GM10266 (cell line): ENCODE data around the gene MKNK2.

ENCODE experiments used
- DNase-seq: peaks from one replicate; pipeline ENCODE4 v3.0.0; 2012; ENCODE audit errors: extremely low spot score
- TF ChIP-seq, protein P1 (sequence below): IDR thresholded peaks from 2 replicates; pipeline ENCODE4 v1.5.1; 2012; ENCODE audit warnings: mild to moderate bottlenecking, low read depth; ENCODE audit not compliant: control insufficient read depth, insufficient read depth; ENCODE audit errors: missing control alignments

MKNK2 gene

GRCh38 chr19:2018752-2019151, 32.3 kb downstream of the MKNK2 start:
- TF ChIP-seq, protein P1, sequence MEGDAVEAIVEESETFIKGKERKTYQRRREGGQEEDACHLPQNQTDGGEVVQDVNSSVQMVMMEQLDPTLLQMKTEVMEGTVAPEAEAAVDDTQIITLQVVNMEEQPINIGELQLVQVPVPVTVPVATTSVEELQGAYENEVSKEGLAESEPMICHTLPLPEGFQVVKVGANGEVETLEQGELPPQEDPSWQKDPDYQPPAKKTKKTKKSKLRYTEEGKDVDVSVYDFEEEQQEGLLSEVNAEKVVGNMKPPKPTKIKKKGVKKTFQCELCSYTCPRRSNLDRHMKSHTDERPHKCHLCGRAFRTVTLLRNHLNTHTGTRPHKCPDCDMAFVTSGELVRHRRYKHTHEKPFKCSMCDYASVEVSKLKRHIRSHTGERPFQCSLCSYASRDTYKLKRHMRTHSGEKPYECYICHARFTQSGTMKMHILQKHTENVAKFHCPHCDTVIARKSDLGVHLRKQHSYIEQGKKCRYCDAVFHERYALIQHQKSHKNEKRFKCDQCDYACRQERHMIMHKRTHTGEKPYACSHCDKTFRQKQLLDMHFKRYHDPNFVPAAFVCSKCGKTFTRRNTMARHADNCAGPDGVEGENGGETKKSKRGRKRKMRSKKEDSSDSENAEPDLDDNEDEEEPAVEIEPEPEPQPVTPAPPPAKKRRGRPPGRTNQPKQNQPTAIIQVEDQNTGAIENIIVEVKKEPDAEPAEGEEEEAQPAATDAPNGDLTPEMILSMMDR = no peak
- no peak for DNase-seq

DNA sequence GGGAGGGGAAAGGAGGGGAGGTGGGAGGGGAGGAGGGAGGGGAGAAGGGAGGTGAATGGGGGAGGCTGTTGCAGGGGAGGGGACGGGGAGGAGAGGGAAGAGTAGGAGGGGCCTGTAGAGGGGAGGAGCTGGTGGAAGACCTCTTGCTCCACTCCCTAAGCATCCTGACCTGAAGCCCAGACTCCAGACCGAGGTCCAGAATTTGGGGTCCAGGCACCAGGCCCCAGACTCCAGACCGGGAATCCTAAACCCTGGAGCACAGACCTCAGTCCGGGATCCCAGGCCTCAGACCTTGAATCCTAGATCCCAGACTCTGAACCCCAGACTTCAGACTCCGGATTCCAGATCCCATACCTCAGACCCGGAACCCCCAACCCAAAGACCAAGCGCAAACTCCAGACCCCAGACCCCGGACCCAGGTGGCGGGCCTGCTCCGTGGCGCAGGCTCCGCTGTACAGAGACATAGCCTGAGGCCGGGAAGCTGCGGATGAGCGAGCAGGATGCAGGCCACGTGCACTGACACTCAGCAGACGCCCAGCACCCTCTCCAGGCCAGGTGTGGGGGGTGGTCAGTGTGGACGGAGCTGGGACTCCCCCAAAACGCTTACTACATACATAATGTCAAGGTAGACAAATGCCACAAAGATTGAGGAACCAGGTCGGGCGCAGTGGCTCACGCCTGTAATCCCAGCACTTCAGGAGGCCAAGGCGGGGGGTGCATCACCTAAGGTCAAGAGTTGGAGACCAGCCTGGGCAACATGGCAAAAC, 34.8 kb downstream of the MKNK2 start:
- DNase-seq = peak; percentile 91
- TF ChIP-seq, protein P1 = no peak

DNA sequence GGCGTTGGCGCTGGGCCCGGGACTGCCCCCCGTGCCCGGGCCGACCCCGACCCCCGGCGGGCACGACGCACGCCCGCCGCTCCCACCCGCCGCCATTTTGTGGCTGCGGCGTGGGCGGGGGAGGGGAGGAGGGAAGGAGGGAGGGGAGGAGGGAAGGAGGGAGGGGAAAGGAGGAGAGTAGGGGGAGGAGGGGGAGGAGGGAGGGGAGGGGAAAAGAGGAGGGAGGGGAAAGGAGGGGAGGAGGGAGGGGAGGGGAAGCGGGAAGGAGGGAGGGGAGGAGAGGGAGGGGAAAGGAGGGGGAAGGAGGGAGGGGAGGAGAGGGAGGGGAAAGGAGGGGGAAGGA, 35.5 kb downstream of the MKNK2 start, which contains the start of gene BTBD2:
BTBD2 (minus strand) TSS at position 107 of the 343 bp plus-strand sequence; CDS start at position 96, 11 bp downstream.
- peak; percentile 89 for DNase-seq
- TF ChIP-seq, protein P1 = no peak

DNA sequence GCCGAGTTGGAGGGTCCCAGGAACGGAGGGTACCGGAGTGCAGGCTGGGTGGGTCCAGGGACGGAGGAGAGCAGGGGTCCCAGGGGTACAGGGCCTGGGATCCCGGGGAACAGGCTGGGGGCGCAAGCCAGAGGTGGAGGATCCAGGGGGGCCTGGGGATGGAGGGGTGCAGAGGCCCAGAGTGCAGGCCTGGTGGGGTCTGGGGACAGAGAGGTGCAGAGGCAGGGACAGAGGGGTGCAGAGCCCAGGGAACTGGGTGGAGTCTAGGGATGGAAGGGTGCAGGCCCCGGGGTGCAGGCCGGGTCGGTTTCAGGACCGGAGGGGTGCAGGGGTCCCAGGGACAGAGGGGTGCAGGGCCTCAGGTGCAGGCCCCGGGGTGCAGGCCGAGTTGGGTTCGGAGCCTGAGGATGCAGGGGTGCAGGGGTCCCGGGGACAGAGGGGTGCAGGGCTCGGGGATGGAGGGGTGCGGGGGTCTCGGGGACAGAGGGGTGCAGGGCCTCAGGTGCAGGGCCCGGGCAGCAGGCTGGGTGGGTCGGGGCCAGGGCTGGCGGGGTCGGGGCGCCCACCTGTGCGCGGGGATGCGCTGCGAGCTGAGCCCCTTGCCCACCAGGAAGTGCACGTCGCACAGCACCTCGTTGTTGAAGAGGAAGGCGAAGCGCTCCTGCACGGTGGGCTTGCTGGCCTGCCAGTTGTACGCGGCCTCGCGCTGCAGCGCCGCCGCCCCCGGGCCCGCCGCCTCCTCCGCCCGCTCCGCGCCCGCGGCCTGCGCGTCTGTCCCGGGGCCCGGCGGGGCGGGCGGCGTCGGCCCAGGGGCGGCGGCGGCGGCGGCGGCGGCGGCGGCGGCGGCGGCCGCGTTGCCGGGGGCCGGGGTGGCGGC, 36.1 kb downstream of the MKNK2 start:
- no peak for DNase-seq
- TF ChIP-seq, protein P1 = no peak

DNA sequence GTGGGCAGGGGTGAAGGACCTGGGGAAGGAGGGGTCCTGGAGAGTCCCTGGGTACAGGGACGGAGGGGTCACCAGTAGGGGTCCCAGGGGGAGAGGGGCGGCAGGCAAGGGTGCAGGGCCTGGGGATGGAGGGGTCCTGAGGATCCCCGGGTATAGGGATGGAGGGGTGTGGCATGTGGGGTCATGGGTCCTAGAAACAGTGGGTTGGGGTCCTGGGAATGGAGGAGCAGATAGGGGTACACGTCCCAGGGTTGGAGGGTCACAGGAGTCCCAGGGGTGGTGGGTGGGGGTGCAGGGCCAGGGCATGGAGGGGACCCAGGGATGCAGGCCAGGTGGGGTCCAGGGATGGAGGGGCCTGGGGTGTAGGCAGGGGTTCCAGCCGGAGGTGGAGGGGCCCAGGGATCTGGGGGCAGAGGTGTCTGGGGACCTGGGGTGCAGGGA, 36.9 kb downstream of the MKNK2 start:
- DNase-seq = no peak
- TF ChIP-seq, protein P1 = no peak

DNA sequence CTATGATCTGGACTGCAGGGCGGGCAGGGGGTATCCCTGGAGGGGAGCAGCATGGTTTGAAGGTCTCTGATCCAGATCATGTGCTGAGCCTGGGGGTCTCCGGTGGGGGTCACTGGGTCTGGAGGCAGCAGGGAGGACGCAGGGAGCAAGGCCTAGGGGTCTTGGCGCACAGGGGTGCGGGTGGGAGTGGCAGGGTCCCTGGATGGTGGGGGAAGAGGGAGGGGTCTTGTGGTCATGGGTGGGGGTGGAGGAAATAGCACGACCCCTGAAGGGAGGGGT, 37.4 kb downstream of the MKNK2 start:
- DNase-seq = no peak
- TF ChIP-seq, protein P1 = no peak
